ENCODE measurements around the gene GUCY1B1. TPM values are rescaled to one million over a fixed set of nuclear protein-coding genes. Genes with fewer than 3 reads are reported as not detected.

GUCY1B1 gene
- polyA plus RNA-seq, 1 experiment, result 2.2 TPM

DNA sequence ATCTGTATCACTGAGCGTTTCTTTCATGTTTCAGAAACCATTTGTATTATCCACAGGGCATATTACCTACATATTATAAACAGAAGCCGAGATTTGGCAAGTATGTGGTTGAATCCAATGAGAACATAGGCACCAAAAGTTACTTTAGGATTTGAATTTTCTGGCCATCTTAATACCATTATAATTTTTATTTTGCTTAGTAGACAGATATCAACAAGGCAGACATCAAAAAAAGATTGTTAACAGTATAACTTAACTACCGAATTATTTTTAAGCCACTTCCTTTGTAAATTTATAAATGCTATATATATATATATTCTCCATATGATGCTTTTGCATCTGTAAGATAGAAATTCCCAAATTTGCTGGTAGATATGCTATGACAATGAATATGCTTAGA is 2.2 kb downstream of the GUCY1B1 start:
- ChIA-PET CTCF (interaction anchor here (0.9 kb wide), 1 partner anchor 232 kb away, joined by 5 read pairs; no protein-coding TSS in a partner anchor), POLR2A (interaction anchor here (0.6 kb wide), 1 partner anchor 458 kb away, joined by 4 read pairs; no protein-coding TSS in a partner anchor)
- H3K27me3 ChIP-seq (ENCODE audit: control insufficient read depth, insufficient read depth, low read length), result no peaks in the 10 kb centered on the region
- no peak for DNase-seq (ENCODE audit: low read depth)
- no peak overlapping the region for H3K4me3 ChIP-seq (ENCODE audit: low read depth, low read length)
- TF ChIP-seq, protein P1, sequence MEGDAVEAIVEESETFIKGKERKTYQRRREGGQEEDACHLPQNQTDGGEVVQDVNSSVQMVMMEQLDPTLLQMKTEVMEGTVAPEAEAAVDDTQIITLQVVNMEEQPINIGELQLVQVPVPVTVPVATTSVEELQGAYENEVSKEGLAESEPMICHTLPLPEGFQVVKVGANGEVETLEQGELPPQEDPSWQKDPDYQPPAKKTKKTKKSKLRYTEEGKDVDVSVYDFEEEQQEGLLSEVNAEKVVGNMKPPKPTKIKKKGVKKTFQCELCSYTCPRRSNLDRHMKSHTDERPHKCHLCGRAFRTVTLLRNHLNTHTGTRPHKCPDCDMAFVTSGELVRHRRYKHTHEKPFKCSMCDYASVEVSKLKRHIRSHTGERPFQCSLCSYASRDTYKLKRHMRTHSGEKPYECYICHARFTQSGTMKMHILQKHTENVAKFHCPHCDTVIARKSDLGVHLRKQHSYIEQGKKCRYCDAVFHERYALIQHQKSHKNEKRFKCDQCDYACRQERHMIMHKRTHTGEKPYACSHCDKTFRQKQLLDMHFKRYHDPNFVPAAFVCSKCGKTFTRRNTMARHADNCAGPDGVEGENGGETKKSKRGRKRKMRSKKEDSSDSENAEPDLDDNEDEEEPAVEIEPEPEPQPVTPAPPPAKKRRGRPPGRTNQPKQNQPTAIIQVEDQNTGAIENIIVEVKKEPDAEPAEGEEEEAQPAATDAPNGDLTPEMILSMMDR (IDR thresholded peaks at IDR 0.05; ENCODE audit: insufficient read depth, low read depth, low read length), result no peak
- no peaks in the 10 kb centered on the region for H3K36me3 ChIP-seq (ENCODE audit: control insufficient read depth, insufficient read depth, low read length)

DNA sequence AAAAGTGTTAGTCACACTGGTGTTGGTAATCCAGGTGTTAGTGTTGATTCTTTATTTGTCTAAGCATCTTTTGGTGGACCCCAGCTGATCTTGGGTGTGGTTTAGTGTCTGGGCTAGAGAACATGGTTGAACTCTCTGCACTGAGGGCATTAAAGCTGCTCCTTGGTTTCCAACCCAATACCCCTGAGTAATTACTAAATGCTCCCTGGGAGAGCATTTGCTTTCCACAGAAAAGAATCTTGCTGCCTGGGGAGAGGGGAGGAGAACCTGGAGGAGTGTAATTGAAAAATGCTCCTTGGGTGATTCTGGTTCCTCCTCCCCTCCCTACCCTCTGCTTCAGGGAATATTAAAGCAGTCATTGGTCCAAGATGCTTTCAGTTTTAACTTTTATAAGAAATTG is 3.1 kb downstream of the GUCY1B1 start:
- Histone ChIP-seq H3K4me3 (ENCODE audit: low read depth, low read length) (no peak overlapping the region), H3K36me3 (ENCODE audit: control insufficient read depth, insufficient read depth, low read length) (no peaks in the 10 kb centered on the region), H3K27me3 (ENCODE audit: control insufficient read depth, insufficient read depth, low read length) (no peaks in the 10 kb centered on the region)
- TF ChIP-seq, protein P1 (IDR thresholded peaks at IDR 0.05; ENCODE audit: insufficient read depth, low read depth, low read length), result no peak
- ChIA-PET CTCF (no interaction called here), POLR2A (no interaction called here)
- DNase-seq (ENCODE audit: low read depth), result no peak

DNA sequence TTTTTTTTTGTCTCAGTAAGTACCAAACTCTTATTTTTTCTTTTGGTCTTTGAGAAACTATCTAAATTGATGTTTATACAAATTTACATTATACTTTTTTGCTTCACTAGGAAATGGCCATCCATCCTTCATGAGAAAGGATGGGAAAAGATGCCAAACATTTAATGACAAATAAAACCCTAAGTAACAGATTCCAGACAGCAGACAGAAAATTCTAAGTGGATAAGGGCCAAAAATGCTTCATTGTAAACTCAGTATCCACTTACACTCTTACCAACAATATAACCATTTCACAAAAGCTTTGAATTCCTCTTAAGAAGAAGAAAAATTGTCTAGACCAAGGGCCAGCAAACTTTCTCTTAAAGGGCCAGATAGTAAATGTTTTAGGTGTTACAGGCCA is 3.5 kb downstream of the GUCY1B1 start:
- no peak for DNase-seq (ENCODE audit: low read depth)
- Histone ChIP-seq H3K27me3 (ENCODE audit: control insufficient read depth, insufficient read depth, low read length) (no peaks in the 10 kb centered on the region), H3K36me3 (ENCODE audit: control insufficient read depth, insufficient read depth, low read length) (no peaks in the 10 kb centered on the region), H3K4me3 (ENCODE audit: low read depth, low read length) (no peak overlapping the region)
- TF ChIP-seq, protein P1 (IDR thresholded peaks at IDR 0.05; ENCODE audit: insufficient read depth, low read depth, low read length), result no peak
- ChIA-PET CTCF (interaction anchor here (0.7 kb wide), 1 partner anchor 13 kb away, joined by 3 read pairs; no protein-coding TSS in a partner anchor), POLR2A (no interaction called here)

DNA sequence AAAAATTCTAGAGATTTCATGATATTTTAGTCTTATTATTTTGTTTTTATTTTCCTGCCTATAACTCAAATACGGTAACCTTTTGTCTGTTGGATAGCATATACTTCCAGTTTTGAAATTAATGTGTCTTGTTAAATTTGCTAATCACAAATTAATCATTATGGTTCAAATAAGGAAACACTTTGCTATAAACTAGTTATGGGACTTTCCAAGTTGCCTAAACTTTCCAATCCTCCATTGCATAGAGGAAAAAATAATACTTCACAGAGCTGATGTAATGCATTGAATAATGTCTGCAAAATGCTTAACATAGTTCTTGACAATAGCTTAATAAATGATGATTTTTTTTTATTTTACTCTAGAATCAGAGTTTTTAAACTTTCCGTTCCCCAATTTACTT is 4.7 kb downstream of the GUCY1B1 start:
- CTCF ChIA-PET, result interaction anchor here (0.6 kb wide), 1 partner anchor 385 kb away, joined by 3 read pairs; no protein-coding TSS in a partner anchor
- DNase-seq (ENCODE audit: low read depth), result no peak
- Histone ChIP-seq H3K36me3 (ENCODE audit: control insufficient read depth, insufficient read depth, low read length) (no peaks in the 10 kb centered on the region), H3K27me3 (ENCODE audit: control insufficient read depth, insufficient read depth, low read length) (no peaks in the 10 kb centered on the region), H3K4me3 (ENCODE audit: low read depth, low read length) (no peak overlapping the region)
- TF ChIP-seq, protein P1 (IDR thresholded peaks at IDR 0.05; ENCODE audit: insufficient read depth, low read depth, low read length), result no peak
- POLR2A ChIA-PET, result no interaction called here

DNA sequence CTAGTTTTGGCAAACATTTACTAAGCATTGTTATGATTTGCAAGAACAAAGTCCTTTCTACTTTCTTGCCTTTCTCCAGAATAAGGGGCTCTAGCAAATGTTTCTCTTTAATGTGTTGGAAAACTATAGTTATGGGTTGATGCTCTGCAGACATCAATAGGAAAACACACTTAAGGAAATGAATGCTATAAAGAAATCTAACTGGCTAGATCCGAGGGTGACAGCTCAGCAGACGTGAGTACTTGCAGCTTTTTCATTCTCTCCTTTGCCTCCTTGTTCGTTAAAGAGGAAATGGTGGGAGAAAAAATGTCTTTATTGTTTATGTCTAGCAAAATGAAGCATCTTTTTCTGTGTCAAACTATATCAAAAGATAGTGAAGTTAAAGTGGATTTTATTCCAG is 6.3 kb downstream of the GUCY1B1 start:
- H3K36me3 ChIP-seq (ENCODE audit: control insufficient read depth, insufficient read depth, low read length), result no peaks in the 10 kb centered on the region
- POLR2A ChIA-PET, result no interaction called here
- TF ChIP-seq, protein P1 (IDR thresholded peaks at IDR 0.05; ENCODE audit: insufficient read depth, low read depth, low read length), result no peak
- no peaks in the 10 kb centered on the region for H3K27me3 ChIP-seq (ENCODE audit: control insufficient read depth, insufficient read depth, low read length)
- no peak overlapping the region for H3K4me3 ChIP-seq (ENCODE audit: low read depth, low read length)
- DNase-seq (ENCODE audit: low read depth), result no peak
- CTCF ChIA-PET, result no interaction called here
